Fibroblast of peridontal ligament (primary cell): ENCODE data around the gene KLC3.

Experiments used
- DNase-seq: peaks from one replicate; pipeline ENCODE4 v3.0.0-alpha.2; 2010; ENCODE audit errors: extremely low read depth

Gene KLC3

DNA sequence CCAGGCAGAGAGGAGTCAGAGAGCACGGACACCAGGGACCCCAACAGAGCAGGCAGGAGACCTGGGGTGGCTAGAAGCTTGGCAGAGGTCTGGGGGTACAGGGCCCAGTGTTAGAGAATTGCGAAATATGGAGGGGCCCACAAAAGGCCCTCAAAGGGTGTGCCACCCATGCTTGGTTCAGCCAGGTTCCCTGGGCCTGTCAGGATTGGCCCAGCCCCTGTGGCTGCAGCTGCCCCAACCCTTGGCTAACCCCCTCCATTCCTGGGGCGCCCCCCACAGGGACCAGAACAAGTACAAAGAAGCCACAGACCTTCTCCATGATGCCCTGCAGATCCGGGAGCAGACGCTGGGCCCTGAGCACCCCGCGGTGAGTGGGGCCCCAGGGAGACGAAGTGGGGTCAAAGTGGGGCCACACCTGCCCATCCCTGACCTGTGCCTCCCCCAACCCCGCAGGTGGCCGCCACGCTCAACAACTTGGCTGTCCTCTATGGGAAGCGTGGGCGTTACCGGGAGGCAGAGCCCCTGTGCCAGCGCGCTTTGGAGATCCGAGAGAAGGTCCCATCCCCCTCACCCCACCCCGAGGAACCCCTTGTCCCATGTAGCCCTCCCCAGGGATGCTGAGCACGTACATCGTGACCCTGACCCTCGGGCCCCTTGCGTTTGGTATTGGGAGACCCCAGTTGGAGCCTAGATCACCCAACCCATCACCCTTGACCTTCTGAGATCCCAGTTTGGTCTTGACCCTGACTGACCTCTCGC lies 8.0 kb downstream of the KLC3 start:
- no peak for DNase-seq

DNA sequence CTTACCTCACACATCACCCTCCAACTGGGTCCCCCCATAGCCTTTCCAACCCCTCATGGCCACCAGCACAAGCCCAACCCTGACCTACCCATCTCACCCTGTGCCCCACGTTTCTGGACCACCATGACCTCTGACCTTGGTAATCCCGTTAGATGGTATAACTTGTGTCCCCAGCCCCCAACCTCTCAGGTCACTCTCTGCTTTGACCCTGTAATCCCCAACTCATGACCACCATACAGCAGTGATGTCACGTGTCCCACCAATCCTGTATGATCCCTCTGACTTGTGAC lies 8.5 kb downstream of the KLC3 start:
- no peak for DNase-seq

DNA sequence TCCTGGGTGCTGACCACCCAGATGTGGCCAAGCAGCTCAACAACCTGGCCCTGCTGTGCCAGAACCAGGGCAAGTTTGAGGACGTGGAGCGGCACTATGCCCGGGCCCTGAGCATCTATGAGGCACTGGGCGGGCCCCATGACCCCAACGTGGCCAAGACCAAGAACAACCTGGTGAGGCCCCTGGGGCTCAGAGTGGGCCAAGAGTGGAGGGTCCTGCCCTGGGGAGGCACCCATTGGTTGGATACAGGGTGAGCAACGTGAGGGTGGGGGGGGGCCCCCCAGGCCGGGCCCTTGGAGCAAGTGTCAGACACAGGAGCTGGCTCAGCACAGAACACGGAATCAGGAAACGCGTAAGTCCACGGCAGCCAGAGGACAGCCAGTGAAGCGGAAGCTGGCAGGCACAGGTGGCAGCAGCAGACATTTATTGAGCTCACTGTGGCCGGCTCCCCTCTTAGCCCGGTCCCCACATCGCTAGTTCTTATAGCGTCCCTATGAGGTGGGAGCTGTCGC lies 8.9 kb downstream of the KLC3 start:
- no peak for DNase-seq

DNA sequence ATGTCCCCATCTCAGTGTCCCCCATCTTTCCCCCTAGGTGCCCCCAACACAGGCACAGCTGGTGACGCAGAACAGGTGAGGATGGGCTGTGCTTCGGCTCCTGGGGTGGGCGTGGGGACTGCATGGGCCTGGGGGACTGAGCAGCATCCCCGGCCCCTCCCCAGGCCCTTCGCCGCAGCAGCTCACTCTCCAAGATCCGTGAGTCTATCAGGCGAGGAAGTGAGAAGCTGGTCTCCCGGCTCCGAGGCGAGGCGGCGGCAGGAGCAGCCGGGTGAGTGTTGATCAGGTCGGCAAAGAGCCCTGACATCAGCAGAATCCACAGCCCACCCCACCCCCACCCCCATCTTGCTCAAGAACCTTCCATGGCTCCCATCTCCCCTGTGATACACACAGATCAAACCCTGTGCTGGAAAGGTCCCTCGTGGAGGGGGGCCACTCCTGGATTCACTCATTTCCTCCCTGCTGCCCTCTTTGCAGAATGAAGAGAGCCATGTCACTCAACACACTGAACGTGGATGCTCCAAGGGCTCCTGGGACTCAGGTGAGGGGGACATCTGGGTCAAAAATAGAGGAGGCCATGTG lies 10.0 kb downstream of the KLC3 start:
- no peak for DNase-seq

DNA sequence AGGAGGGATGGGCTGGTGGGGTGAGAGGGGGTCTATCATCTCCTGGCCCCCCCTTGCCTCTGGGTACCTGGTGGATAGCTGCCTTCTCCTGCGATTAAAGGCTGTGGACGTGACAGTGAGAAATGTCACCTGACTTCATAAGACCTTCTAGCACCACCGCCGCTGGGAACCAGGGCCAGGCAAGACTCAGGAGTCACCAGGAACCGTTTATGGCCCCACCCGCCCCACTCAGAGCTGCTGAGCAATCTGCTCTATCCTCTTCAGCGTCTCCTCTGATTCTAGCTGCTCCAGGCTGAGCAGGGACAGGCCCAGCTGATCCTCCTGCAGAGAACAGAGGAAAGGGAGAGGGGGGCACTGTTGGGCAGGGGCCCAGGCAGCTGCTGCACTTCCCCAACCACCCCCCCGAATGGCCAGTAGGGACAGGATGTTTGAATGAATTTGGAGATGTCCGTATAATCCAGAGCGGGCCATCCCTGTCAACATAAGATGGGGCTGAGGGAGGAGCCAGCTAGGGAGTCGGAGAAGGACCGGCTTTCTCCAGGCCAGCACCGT lies 10.9 kb downstream of the KLC3 start:
- DNase-seq = no peak

DNA sequence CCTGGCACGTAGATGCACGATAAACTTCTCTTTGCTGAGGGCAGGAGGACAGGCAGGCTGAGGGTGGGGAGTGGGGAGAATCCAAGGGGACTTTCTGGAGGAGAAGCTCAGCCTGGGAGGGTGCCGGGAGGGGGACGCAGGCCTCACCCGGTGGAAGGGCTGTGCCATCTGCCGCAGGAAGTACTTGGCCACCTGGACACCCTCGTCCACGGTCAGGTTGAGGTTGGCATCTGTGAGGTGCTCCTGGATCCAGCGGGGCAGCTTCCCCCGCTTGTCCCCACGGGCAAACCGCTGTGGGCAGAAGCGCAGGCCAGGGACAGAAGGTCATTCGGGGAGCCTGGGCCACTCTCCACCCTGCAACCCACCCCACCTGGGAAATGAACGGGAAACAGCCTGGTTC lies 11.5 kb downstream of the KLC3 start:
- DNase-seq = no peak

DNA sequence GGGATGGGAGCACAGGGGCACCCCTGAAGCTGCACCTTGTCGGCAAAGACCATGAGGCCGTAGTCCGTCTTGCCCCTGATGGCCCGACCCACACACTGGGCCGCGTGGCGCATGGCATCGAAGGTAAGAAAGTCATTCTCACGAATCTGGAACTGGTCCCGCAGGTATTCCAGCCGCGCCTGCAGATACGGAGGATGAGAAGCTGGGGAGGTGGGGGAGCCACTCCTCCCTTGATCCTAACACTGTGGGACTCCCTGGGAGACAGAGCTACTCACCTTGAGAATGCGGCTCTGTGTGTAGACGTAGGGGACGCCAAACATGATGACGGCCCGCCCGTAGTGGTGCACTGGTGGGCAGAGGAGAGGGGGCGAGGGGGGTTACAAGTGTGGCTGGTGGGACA lies 11.9 kb downstream of the KLC3 start:
- DNase-seq = no peak

DNA sequence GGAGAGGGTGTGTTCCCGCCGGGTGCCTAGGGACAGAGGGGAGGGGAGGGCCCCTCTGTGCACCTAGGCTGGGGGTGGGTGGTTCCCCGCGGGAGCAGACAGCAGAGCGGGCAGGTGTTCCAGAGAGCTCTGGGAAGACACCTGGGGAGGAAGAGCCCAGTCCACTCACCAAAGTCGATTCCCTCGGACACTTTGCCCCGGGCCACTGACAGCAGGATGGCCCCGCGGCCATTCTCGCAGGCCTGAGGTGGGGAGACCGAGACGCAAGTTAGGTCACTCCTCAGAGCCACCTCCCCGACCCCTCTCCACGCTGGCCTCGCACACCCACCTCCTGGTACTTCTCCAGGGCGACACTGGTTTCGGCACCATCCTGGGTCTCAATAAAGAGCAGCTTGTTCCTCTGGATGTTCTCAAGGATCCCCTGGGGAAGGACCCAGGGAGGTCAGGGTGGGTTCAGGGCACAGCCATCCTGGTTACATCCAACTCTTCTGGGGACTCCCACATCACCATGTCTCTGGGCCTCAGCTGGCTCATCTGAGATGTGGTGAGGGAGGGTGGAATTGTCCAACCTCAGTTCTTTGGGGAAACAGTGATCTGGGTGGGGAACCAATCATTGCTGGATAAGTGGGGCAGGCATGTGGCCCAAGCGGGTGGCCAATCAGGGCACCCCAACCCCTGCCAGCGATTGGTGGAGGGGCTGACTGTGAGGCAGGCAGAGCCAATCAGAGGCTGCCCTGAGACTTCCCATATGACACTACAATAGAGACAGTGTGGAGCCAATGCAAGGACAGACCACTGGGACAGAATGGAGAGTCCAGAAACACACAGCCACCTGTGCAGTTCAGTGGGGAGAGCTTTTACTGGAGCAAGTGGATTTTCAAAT lies 12.6 kb downstream of the KLC3 start:
- no peak for DNase-seq

DNA sequence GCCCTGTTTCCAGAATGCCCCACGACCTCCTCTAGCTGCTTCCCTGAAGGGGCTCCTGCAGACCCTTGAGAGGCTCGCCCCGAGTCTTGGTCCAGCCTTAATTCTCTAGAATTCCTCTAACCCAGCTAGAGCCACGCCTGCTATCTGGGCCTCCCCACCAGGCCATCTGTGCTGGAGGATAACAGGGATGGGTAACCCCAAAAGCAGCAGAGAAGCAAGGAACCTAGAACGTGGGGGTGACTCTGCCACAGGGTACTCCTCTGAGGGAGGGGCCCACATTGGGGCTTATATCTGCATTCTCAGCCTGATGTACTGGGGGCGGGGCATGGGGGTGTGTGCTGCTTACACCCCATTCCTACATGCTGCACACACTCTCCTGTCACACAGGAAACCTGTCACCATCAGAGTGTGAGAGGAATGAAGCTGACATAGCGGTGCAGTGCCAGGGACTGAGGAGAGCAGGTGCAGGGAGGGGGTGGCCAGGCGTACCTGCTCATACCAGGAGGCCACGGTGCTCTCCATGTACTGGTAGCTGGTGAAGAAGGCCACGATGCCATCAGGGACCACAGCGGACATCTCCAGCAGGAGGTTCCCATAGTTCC lies 13.8 kb downstream of the KLC3 start:
- DNase-seq = no peak

DNA sequence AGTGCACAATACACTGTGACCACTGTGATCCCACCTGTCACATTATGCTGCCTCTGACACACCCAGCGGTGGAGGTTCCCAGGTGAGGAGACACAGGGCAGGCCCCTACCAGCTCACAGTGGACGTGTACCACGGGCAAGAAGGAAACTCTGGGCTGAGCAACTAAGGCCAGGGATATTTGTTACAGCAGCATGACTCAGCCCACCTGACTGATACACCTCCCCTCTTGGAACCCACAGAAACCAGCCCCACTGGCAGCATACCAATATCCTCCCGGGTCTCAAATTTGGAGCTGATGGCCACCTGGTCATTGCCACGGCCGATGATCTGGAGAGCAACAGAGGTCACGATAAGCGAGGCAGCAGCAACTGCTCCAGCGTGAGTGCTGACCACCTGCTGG lies 14.9 kb downstream of the KLC3 start:
- no peak for DNase-seq

DNA sequence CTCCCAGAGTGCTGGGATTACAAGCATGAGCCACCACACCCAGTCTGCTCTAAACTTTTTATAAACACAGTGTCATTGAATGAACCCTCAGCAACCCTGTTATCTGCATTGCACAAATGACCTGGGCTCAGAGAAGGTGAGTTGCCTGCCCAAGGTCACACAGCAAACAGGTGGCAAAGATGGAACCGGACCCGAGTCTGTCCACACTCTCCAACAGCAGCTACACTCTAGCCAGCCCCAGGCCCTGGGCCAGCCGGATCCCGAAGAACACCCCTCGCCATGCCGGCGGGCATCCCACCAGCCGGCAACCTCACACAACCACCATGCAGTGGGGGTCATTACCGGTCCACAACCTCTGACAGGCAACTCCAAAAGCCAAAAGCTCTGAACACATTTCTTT lies 15.4 kb downstream of the KLC3 start:
- no peak for DNase-seq

DNA sequence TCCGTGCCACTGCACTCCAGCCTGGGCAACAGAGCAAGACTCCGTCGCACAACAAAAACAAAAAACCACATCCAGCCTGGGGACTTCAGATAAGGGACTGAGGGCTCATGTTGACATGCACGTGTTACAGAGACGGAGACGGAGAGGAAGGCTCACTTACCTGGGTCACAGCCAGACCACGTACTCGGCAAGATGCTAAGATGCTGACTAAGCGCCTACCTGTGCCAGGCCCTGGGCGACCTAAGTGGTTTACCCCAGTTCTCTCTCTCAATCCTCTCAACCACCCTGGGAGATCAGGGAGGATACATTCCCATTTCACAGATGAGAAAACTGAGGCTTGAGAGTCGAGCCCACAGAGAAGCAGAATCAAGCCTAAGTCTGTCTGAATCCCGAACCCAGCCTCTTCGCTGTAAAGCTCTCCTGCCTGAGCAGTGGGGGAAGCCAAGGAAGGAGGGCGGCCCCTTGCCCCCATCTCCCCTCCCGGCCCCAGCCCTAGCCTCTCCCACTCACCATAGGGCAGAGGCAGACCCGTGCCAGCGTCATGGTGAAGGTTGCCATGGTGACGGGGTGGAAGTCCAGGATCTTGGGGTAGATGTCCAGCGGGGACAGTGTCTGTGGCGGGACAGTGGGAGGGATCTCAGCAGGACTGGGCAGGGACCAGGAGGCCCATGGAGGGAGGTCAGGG lies 16.4 kb downstream of the KLC3 start:
- DNase-seq = no peak

DNA sequence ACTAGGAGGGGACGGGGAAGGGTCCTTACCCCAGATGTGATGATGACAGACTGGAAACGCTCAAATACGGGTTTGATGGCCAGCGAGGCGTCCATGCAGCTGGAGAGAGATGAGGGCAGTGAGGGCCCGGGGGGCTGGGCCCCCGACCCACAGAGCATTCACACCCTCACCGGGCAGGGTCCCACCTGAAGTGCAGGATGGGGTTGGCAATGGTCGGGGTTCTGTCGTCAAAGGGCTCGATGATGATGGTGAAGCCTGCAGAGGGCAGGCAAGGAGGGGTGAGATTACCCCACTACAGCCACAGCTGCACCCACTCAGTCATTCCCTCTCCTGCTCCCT lies 16.9 kb downstream of the KLC3 start:
- DNase-seq = no peak

DNA sequence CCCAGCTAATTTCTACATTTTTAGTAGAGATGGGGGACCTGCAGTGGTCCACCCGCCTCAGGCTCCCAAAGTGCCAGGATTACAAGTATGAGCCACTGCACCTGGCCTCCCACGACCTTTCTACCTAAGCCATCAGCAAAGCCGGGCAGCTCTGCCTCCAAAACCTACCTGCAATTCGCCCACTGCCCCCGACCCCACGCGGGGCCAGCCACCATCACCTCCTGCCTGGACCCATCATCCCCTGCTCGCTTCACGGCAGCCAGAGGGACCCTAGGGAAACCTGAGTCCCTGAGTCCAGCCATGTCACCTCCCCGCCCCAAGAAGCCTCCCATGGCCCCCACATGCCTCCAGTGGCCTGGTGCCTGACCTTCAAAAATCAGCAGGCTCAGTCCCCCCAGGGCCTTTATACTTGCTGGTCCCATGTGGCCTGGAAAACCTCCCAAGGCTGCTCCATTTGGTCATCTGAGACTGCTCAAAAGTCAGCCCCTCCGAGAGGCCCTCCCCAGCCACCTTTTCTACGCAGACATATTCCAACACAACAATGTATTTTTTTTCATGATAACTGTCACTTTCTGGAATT lies 17.8 kb downstream of the KLC3 start:
- DNase-seq = no peak

DNA sequence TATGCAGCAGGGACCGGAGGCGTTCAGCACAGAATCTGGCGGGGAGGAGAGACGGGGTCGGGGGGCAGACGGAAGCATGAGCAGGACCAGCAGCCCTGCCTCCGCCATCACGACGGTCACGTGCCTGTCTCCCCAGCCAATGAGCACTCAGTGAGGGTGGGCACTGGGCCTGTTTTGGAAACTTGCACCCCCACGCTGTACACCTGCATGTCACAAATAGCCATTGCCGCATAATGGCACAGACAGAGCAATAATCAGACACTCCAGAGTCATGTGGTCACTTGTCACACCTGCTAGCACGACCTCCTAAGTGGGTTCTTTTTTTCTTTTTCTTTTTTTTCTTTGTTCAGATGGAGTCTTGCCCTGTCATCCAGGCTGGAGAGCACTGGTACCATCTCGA lies 21.1 kb downstream of the KLC3 start:
- no peak for DNase-seq

DNA sequence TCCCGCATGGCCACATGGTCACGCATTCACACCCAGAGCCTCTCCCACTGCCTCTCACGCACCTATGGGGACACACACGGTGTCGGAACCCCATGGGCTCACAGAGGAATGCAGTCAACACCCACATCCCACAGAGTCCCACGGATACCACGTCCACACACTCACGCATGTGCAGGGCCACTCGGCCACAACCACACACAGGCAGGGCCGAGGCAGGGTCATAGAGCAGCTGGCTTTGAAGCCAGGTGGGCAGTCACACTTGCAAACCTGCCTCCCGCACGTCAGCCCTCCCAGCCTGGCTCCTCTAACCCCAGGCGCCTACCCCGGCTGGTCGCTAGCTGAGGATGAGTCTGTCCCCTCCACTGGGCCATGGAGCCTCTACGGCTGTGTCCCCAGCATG lies 21.7 kb downstream of the KLC3 start:
- DNase-seq = no peak

DNA sequence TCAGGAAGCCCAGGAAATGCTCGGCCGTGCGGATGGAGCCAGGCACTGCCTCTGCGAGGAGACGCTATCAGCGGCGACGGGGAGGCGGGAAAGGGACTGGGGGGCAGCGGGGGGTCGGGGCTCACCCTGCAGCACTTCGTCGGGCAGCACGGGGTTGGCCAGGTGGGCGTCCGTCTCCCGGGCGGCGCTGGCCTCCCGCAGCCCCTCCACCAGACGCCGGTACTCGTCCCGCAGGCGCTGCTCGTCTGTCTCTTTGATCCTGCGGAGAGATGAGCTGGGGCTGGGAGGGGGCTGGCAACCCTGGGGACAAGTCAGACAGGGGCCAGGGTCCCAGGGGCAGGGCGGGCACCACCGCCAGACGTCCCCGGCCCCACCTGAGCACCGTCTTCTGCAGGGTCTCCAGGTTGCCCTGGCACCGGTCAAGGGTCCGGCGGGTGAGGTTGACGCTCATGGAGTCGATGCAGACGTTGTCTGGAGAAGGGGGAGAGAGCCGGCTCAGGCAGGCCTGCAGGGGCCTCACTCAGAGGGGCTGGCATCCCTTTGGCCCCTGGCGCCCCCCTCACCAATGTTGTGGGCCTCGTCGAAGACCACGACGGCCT lies 23.4 kb downstream of the KLC3 start:
- DNase-seq = no peak

DNA sequence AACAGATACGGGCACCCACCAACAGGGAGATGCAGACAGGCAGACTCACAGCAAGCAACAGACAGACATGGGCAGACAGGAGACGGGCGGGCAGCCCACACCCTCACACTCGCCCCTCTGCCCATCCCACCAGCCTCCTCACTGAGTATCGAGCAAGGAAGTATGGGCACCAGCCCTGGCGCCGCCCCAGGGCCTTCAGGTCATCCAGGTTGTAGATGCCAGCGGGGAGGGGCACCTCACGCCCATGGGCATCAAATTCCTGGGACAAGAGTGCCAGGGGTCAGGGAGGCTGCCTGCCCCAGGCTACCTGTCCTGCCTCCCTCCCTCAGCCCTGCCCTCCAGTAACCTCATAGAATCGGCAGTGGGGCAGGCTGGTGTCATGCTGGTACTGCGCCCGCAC lies 24.1 kb downstream of the KLC3 start:
- no peak for DNase-seq

DNA sequence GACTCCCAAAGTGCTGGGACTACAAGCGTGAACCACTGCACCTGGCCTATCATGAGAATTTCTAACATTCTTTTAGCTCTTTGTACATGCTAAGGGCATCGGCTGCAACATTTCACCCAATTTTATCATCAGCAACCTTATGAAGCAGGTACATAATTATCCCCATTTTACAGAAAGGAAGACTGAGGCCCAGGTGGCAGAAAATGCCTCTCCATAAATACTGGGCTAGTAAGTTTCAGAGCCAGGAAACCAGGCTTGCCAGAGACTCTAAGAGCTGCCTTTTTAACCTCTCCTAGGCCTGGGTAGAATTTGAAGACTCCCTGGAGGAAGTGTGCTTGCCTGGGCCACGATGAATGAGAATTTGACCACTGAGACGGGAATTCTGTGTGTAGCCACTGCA lies 27.6 kb downstream of the KLC3 start:
- DNase-seq = no peak

DNA sequence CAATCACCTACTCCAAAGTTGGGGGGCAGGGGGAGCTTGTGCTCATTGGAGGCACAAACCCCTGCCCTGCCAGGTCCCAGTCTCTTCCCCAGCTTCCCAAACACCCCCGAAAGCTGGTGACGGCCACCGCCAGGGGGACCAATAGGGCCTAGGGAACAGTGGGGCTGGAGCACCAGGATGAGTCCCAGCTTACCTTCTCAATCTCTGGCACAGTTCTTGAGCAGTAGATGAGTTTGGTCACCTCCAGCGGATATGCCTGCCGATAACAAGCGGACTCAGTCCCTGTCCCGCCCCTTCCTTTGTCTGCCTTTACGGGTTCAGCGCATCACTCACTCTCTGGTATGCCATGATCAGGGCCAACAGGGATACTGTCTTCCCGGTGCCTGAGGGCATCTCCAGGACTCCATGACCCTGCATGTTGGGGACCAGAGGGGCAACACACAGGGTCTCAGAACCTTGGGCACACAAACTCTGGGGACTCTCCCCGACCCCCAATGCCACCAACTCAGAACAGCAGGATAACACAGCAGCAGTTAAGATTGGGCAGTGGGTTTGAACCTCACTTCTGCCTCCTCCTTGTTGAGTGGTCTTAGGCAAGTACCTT lies 28.3 kb downstream of the KLC3 start:
- DNase-seq = no peak
